ENCODE data around the gene CNP. TPM values are rescaled to one million over a fixed set of nuclear protein-coding genes. Genes with fewer than 3 reads are reported as not detected.

Gene CNP
- total RNA-seq, 2 donors from 2014 or later = 44.7 to 49.4 TPM

DNA sequence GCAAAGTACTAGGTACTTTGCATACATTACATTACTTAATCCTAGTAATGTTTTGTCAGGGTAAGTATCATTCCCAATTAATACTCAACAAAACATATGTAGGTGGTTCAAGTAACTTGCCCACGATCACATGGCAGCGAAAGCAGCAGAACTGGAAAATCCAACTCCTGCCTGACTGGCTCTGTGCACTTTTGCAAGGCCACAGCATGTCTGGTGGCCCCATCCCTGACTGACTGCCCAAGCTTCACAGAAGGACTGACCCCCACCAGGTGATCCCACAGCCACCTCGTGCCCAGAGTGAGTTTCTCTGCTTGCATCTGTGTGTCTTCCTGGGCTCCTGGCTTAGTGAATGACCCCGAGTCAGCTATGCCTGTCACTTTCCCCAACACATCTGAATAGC lies 11.4 kb downstream of the CNP start:
- no peak overlapping the region for H3K4me3 ChIP-seq
- no peaks in the 10 kb centered on the region for H3K9me3 ChIP-seq
- no peak overlapping the region for H3K27ac ChIP-seq
- no peaks in the 10 kb centered on the region for H3K27me3 ChIP-seq
- no peak for DNase-seq
- TF ChIP-seq, protein P1, sequence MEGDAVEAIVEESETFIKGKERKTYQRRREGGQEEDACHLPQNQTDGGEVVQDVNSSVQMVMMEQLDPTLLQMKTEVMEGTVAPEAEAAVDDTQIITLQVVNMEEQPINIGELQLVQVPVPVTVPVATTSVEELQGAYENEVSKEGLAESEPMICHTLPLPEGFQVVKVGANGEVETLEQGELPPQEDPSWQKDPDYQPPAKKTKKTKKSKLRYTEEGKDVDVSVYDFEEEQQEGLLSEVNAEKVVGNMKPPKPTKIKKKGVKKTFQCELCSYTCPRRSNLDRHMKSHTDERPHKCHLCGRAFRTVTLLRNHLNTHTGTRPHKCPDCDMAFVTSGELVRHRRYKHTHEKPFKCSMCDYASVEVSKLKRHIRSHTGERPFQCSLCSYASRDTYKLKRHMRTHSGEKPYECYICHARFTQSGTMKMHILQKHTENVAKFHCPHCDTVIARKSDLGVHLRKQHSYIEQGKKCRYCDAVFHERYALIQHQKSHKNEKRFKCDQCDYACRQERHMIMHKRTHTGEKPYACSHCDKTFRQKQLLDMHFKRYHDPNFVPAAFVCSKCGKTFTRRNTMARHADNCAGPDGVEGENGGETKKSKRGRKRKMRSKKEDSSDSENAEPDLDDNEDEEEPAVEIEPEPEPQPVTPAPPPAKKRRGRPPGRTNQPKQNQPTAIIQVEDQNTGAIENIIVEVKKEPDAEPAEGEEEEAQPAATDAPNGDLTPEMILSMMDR (IDR thresholded peaks at IDR 0.05) = no peak
- intact Hi-C loops (cut with DNase I) = no loop called here
- no peak overlapping the region for H3K9ac ChIP-seq (ENCODE audit: low read depth in 2 of 2, low read length in 2 of 2)
- no peaks in the 10 kb centered on the region for H3K4me1 ChIP-seq
- peaks cover 11% of the 10 kb centered on the region for H3K36me3 ChIP-seq

DNA sequence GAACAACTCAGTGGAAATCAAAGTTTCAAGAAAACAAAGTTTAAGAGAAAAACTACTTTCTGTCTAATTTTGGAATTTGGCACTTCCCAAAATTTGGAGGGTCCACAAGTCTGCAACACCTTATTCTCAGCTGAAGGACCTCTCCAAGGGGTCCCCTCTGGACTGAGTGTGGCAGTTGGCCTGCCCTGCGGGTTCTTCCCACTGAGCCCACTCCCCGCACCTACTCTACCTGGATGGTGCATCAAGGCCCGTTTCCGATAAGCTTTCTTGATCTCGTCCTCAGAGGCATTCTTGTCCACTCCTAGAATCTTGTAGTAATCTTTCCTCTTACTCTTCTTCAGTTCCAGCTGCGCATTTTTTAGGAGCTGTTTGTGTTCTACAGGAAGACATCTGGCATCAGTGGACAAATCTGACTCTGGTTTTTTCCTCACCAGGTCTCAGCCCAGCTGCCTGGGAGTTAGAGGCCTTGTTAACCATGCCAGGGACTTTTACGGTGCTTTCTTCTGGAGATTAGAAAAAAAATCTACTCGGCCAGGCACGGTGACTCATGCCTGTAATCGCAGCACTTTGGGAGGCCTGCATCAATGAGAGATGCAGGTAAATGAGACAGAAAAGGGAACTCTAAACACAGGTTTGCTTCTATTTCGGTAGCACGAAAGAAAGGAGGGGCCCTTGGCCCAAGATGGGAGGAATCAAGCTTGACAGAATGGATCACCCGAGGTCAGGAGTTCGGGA lies 15.6 kb downstream of the CNP start:
- TF ChIP-seq, protein P1 (IDR thresholded peaks at IDR 0.05) = no peak
- H3K9ac ChIP-seq (ENCODE audit: low read depth in 2 of 2, low read length in 2 of 2) = no peak overlapping the region
- no peak overlapping the region for H3K4me3 ChIP-seq
- H3K36me3 ChIP-seq = no peaks in the 10 kb centered on the region
- no peaks in the 10 kb centered on the region for H3K27me3 ChIP-seq
- H3K4me1 ChIP-seq = no peaks in the 10 kb centered on the region
- no peak for DNase-seq
- H3K27ac ChIP-seq = no peak overlapping the region
- no peaks in the 10 kb centered on the region for H3K9me3 ChIP-seq
- intact Hi-C loops (cut with DNase I) = no loop called here

- Histone ChIP-seq H3K27me3 (no peaks in the 10 kb centered on the region), H3K27ac (no peak overlapping the region), H3K36me3 (peaks cover 11% of the 10 kb centered on the region), H3K9ac (ENCODE audit: low read depth in 2 of 2, low read length in 2 of 2) (no peak overlapping the region), H3K4me1 (no peaks in the 10 kb centered on the region), H3K9me3 (no peaks in the 10 kb centered on the region), H3K4me3 (no peak overlapping the region)
- no peak for DNase-seq
- intact Hi-C loops (cut with DNase I) = no loop called here
- TF ChIP-seq, protein P1 (IDR thresholded peaks at IDR 0.05) = no peak
Measured at GRCh38 chr17:41984454-41984853, 17.9 kb downstream of the CNP start.

DNA sequence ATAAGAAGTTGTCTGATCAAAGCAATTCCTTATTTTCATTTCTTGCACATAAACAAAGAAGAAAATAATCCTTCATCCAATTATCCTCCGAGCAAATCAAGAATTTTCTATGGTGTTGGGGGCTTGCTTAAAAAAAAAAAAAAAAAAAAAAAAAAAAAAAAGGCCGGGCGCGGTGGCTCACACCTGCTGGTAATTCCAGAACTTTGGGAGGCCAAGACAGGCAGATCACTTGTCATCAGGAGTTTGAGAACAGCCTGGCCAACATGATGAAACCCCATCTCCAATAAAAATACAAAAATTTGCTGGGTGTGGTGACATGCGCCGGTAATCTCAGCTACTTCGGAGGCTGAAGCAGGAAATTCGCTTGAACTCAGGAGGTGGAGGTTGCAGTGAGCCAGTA lies 19.3 kb downstream of the CNP start:
- Histone ChIP-seq H3K27me3 (no peaks in the 10 kb centered on the region), H3K4me1 (no peaks in the 10 kb centered on the region), H3K4me3 (no peak overlapping the region), H3K36me3 (peaks cover 11% of the 10 kb centered on the region), H3K27ac (no peak overlapping the region), H3K9me3 (no peaks in the 10 kb centered on the region), H3K9ac (ENCODE audit: low read depth in 2 of 2, low read length in 2 of 2) (no peak overlapping the region)
- intact Hi-C loops (cut with DNase I) = no loop called here
- TF ChIP-seq, protein P1 (IDR thresholded peaks at IDR 0.05) = no peak
- no peak for DNase-seq

- Histone ChIP-seq H3K27me3 (no peaks in the 10 kb centered on the region), H3K27ac (no peak overlapping the region), H3K4me3 (no peak overlapping the region), H3K4me1 (no peaks in the 10 kb centered on the region), H3K9me3 (no peaks in the 10 kb centered on the region), H3K9ac (ENCODE audit: low read depth in 2 of 2, low read length in 2 of 2) (no peak overlapping the region), H3K36me3 (peaks cover 11% of the 10 kb centered on the region)
- intact Hi-C loops (cut with DNase I) = no loop called here
- DNase-seq = no peak
- TF ChIP-seq, protein P1 (IDR thresholded peaks at IDR 0.05) = no peak
Measured at GRCh38 chr17:41986634-41987033, 20.0 kb downstream of the CNP start.
